Brain microvascular endothelial cell (primary cell): ENCODE measurements around the gene CCDC85C.

ENCODE experiments used
- DNase-seq: peaks from one replicate; pipeline ENCODE4 v3.0.0-alpha.2; 2020
- H3K27ac ChIP-seq: fragments of 250-450 bp; sonication (Bioruptor Pico); 2 replicates; pipeline ENCODE4 v1.5.1; 2020; ENCODE audit warnings: mild to moderate bottlenecking, moderate library complexity
- H3K27me3 ChIP-seq: fragments of 250-450 bp; sonication (Bioruptor Pico); replicated peaks from 2 replicates; pipeline ENCODE4 v1.5.1; 2020; ENCODE audit warnings: mild to moderate bottlenecking
- H3K36me3 ChIP-seq: fragments of 250-450 bp; sonication (Bioruptor Pico); replicated peaks from 2 replicates; pipeline ENCODE4 v1.5.1; 2020; ENCODE audit warnings: mild to moderate bottlenecking
- H3K4me3 ChIP-seq: 2 replicates; pipeline ENCODE4 v1.5.1; 2011; ENCODE audit warnings: low read depth, mild to moderate bottlenecking, control low read depth, low read length, moderate library complexity
- in situ Hi-C: cut with HindIII; loops from 2 replicates; pipeline ENCODE4 v1.10.0; 2017; ENCODE audit warnings: low sequenced_read_pairs, low pct_ligation_motif_present
- TF ChIP-seq, protein P1 (sequence below): IDR thresholded peaks from 2 replicates; pipeline ENCODE4 v1.5.1; 2011; ENCODE audit warnings: low read depth, mild to moderate bottlenecking, moderate library complexity, low read length, control low read depth, inconsistent platforms; ENCODE audit errors: missing control alignments

Gene CCDC85C

DNA sequence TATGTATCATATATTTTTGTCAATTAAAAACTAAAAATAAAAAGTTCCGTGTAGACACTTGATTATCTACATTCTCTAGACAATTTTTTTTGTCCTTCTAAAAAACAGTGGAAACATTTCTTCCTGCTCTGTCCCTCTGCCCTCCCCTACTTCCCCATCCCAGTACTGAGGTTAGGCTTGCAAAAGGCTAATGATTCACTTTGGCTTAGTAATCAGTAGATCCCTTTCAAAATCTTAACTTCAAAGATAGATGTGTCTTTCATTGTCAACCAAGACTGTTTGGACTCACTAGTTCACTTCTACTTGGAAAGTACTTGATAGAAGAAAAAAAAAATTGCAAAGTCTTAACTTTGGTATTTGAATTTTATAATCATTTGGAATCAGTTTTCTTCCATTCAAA lies 127.1 kb downstream of the CCDC85C start:
- no peak overlapping the region for H3K4me3 ChIP-seq
- no peak overlapping the region for H3K27ac ChIP-seq
- H3K36me3 ChIP-seq, result no peaks in the 10 kb centered on the region
- in situ Hi-C loops, result no loop called here
- H3K27me3 ChIP-seq, result no peaks in the 10 kb centered on the region
- TF ChIP-seq, protein P1, sequence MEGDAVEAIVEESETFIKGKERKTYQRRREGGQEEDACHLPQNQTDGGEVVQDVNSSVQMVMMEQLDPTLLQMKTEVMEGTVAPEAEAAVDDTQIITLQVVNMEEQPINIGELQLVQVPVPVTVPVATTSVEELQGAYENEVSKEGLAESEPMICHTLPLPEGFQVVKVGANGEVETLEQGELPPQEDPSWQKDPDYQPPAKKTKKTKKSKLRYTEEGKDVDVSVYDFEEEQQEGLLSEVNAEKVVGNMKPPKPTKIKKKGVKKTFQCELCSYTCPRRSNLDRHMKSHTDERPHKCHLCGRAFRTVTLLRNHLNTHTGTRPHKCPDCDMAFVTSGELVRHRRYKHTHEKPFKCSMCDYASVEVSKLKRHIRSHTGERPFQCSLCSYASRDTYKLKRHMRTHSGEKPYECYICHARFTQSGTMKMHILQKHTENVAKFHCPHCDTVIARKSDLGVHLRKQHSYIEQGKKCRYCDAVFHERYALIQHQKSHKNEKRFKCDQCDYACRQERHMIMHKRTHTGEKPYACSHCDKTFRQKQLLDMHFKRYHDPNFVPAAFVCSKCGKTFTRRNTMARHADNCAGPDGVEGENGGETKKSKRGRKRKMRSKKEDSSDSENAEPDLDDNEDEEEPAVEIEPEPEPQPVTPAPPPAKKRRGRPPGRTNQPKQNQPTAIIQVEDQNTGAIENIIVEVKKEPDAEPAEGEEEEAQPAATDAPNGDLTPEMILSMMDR, result no peak
- DNase-seq, result no peak

DNA sequence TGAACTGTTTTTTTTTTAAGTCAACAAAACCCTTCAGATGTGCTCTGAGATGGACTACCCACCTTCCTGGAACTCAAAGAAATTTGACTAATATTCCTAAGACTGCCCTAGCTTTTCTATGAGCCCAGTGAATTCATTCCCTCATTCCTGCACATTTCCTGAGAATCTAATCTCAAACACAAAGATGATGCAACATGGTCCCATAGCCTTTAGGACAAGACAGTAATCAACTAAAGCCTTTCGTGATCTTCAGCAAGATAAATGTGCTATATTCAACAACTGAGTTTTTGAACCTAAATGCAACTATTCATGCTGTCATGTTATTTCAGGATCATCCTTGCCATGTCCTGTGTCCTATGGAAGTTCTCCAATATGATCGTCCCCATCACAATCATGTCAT lies 128.3 kb downstream of the CCDC85C start:
- H3K36me3 ChIP-seq, result no peaks in the 10 kb centered on the region
- no peaks in the 10 kb centered on the region for H3K27me3 ChIP-seq
- H3K4me3 ChIP-seq, result no peak overlapping the region
- no peak overlapping the region for H3K27ac ChIP-seq
- TF ChIP-seq, protein P1, result no peak
- in situ Hi-C loops, result no loop called here
- DNase-seq, result no peak

DNA sequence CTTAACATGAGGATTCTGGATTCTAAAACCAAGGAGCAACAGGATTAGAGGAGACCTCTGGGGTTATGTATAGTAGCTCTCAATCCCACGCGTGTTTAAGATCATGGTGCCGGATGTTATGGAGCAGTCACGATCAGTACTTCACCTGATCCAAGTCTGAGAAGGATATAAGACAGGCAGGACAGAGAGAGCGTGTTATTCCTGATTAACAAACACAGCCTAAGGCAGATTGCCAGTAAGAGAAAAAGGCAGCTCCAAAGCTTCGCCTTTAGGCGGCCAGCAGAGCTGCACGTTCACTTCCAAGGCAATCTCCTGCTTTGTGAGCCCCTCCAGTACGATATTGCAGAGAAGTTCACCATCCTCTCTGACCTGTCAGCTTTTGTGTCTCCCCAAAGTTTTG lies 128.8 kb downstream of the CCDC85C start:
- TF ChIP-seq, protein P1, result no peak
- Histone ChIP-seq H3K4me3 (no peak overlapping the region), H3K27me3 (no peaks in the 10 kb centered on the region), H3K27ac (no peak overlapping the region), H3K36me3 (no peaks in the 10 kb centered on the region)
- in situ Hi-C loops, result no loop called here
- DNase-seq, result no peak

DNA sequence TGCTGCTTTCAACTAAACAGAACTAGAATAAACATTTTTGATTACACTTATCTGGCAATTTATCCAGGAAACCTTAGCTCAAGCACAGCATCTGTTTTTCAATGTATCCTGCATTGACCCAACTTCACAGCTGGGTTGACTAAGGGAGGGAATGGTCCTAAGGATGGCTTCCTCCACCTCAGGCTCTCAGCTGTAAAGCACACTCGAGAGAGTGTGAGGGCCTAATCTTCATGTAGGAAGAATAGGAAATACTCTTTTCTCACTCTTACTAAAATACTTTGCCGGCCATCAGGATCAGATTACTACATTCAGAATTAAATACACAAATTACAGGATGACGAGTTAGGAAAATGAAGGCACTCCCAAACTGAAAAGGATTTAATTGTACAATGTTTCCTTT lies 130.5 kb downstream of the CCDC85C start:
- DNase-seq, result no peak
- in situ Hi-C loops, result no loop called here
- Histone ChIP-seq H3K27ac (no peak overlapping the region), H3K4me3 (no peak overlapping the region), H3K36me3 (no peaks in the 10 kb centered on the region), H3K27me3 (no peaks in the 10 kb centered on the region)
- TF ChIP-seq, protein P1, result no peak

DNA sequence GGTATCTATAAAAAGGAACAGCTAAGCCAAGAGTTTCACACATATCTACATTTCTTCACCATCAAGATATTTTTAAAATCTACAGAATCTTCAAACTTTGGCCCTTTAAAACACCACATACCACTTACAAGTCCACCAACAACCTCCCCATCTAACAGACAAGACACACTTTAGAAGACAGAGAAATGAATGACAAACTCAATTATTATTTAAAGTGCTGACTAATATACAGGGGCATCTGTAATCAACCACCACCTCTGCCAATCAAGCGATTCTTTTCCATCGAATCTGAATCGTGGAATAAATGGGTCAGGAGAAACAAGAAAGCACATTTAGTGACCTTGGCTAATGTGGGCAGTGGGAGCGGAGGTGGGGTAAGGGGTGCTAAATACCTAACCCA lies 131.1 kb downstream of the CCDC85C start:
- Histone ChIP-seq H3K36me3 (no peaks in the 10 kb centered on the region), H3K27me3 (no peaks in the 10 kb centered on the region), H3K27ac (no peak overlapping the region), H3K4me3 (no peak overlapping the region)
- DNase-seq, result no peak
- TF ChIP-seq, protein P1, result no peak
- in situ Hi-C loops, result no loop called here

DNA sequence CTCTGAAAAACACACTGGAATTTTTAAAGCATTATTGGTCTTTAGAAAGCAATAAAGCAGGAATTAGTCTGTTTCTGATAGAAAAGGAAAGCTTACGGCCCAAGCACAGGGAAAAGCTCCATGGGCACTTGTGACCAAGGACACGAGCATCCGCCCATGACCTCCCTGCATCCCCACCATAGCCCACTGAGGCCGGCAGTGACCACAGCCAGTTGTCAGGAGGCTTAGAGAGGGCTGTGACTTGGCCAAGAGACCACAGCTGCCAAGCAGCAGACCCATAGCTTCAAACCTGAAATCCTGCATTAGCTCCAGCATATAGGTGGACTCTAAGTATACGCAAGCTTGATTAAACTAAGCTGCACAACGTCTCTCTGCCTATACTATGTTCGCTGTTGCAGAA lies 132.3 kb downstream of the CCDC85C start:
- Histone ChIP-seq H3K27ac (no peak overlapping the region), H3K36me3 (no peaks in the 10 kb centered on the region), H3K27me3 (no peaks in the 10 kb centered on the region), H3K4me3 (no peak overlapping the region)
- TF ChIP-seq, protein P1, result no peak
- no peak for DNase-seq
- in situ Hi-C loops, result no loop called here
